Adrenal gland (tissue), 12 donors: Measurements from ENCODE around the gene CEPT1. TPM values are rescaled to one million over a fixed set of nuclear protein-coding genes. Genes with fewer than 3 reads are reported as not detected.

ENCODE experiments used
- DNase-seq, 7 donors: peaks; one replicate each; pipeline ENCODE4 v3.0.0-alpha.2; 2019 to 2020
- H3K27ac ChIP-seq, 5 donors: fragments of 200-600 bp; sonication (generic) in 4 of 5; 1 replicate in 3 of 5; 2 replicates in 2 of 5; pipeline versions ENCODE4 v1.5.1 to v1.8.0; 2016 to 2020; ENCODE audit warnings: mild to moderate bottlenecking in 1 of 5
- H3K27me3 ChIP-seq: fragments of 200-600 bp; 2 replicates; pipeline ENCODE4 v1.8.0; 2021
- H3K36me3 ChIP-seq, 2 donors: fragments of 200-600 bp; replicated peaks in 1 of 2; 1 replicate in 1 of 2; 2 replicates in 1 of 2; pipeline versions ENCODE4 v1.5.1 to v1.8.0; 2018 to 2022
- H3K4me1 ChIP-seq, 2 donors: fragments of 200-600 bp; replicated peaks in 1 of 2; 1 replicate in 1 of 2; 2 replicates in 1 of 2; pipeline versions ENCODE4 v1.5.1 to v1.8.0; 2018 to 2021
- H3K4me3 ChIP-seq, 4 donors: fragments of 200-600 bp; sonication (generic) in 3 of 4; one replicate each; pipeline ENCODE4 v1.5.1; 2016 to 2018
- H3K9me3 ChIP-seq, 3 donors: fragments of 200-600 bp; sonication (generic) in 1 of 3; replicated peaks in 1 of 3; 1 replicate in 2 of 3; 2 replicates in 1 of 3; pipeline versions ENCODE4 v1.5.1 to v1.8.0; 2016 to 2021
- POLR2A ChIP-seq, 2 donors: fragments of 450-650 bp; IDR thresholded peaks; one replicate each; pipeline ENCODE4 v1.6.1; 2017; ENCODE audit warnings: antibody characterized with exemption in 2 of 2, mild to moderate bottlenecking in 2 of 2, moderate library complexity in 1 of 2
- WGBS, 4 donors: extraction: QIAGEN DNeasy Blood & Tissue Kit in 2 of 4; methylation state at CpG; one replicate each; pipeline versions ENCODE4 v1.1.5 to v1.1.7; 2013 to 2017; 5-methylcytosine and 5-hydroxymethylcytosine counted together
- intact Hi-C, 2 donors: fragments of 100-400 bp; cut with DNase I; formaldehyde crosslinking; loops; one replicate each; pipeline versions ENCODE4 v1.14.1 to v1.15.0; 2022 to 2023
- polyA plus RNA-seq, 3 donors: library from polyadenylated mRNA; stranded (reverse); fragments of 200-250 nt in 2 of 3; fragments of 350-450 nt in 1 of 3; fragmentation: Illumina TruSeq in 1 of 3; extraction: RNeasy Lipid Tissue Mini Kit (QIAGEN cat#74804) in 1 of 3; gene quantifications; one replicate each; pipeline ENCODE4 v1.2.3, GENCODE V29; 2013 to 2014
- total RNA-seq, 9 donors: library from RNA; depleted of rRNA in 4 of 9; stranded (reverse); fragments of >200 nt in 4 of 9; fragments of 120-200 nt in 1 of 9; fragmentation: NEBNext Ultra II Directional in 1 of 9; extraction: Animal tissue kit (Norgen Biotek cat#: 25700) in 1 of 9; gene quantifications; one replicate each; pipeline versions ENCODE4 v1.1.0 to v1.2.4, GENCODE V29; 2013 to 2023
- TF ChIP-seq, protein P1 (sequence below), 6 experiments: fragments of 450-650 bp in 4 of 6; fragments of 200-600 bp in 2 of 6; sonication (generic) in 1 of 6; IDR thresholded peaks; 1 replicate in 5 of 6; 2 replicates in 1 of 6; pipeline versions ENCODE4 v1.5.1 to v1.8.0; 2016 to 2021; ENCODE audit warnings: antibody characterized with exemption in 6 of 6, mild to moderate bottlenecking in 2 of 6, moderate library complexity in 1 of 6
- donor health status: healthy with polysubstance abuse.
- donor health status: Bipolar disorder and iron deficiency.
- donor health status: DM: yes; HTN: yes; CAD: no.
- donor health status: DM: no; HTN: no; CAD: no.
- donor health status: DM: no; HTN: no; CAD: no.
- donor health status: DM: yes; HTN: yes; CAD: no.

Gene CEPT1
- total and polyA plus RNA-seq, 12 donors, result 17.0 to 55.8 (median 38.1) TPM

DNA sequence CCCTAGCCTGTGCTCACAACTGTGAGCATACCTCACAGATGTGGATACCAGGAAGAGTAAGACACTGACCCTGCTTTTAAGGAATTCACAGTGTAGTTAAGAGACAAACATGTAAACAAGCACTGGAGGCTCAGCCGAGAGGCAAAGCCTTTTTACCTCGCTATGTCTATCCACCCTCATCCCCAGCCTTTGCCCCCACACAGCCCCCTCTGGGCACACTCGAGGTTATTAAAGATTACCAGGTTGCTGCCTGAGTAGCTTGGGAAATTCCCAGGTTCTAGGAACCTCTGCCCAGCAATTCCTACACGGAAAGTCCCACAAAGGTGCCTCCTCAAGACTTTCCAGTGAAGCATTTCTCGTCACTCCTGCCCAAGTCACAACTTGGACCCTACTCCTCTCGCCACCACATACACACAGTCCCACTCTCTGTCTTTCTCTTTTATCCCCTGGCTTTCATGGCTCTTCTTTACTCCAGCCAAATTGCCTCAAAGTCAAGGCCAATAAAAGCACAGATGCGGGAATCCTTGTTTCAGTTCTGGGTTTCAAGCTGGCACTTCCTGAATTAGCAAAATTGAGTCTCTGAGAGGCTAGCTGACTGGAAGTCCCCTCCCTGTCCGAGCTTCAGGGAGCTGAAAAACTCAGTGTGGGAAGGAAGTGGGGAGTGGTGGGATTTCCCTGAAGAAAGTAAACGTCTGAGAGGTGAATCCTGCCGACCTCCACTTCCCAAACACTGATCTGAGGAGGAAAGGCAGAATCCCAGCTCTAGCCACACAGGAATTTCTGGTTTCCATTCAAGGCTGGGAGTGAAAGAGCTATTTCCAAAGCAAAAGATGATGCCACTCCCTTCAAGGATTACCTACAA lies 52.9 kb downstream of the CEPT1 start:
- Histone ChIP-seq H3K27ac (peak overlapping the region in 3 of 5 donors; percentile 40 to 68 (median 48)), H3K4me1 (peaks cover 21 to 38% of the 10 kb centered on the region in 2 donors), H3K9me3 (no peaks in the 10 kb centered on the region), H3K4me3 (peak overlapping the region in 1 of 4 donors; percentile 15), H3K27me3 (no peaks in the 10 kb centered on the region), H3K36me3 (peaks cover 0 to 15% of the 10 kb centered on the region in 2 donors)
- intact Hi-C loops, result no loop called here
- TF ChIP-seq, protein P1, sequence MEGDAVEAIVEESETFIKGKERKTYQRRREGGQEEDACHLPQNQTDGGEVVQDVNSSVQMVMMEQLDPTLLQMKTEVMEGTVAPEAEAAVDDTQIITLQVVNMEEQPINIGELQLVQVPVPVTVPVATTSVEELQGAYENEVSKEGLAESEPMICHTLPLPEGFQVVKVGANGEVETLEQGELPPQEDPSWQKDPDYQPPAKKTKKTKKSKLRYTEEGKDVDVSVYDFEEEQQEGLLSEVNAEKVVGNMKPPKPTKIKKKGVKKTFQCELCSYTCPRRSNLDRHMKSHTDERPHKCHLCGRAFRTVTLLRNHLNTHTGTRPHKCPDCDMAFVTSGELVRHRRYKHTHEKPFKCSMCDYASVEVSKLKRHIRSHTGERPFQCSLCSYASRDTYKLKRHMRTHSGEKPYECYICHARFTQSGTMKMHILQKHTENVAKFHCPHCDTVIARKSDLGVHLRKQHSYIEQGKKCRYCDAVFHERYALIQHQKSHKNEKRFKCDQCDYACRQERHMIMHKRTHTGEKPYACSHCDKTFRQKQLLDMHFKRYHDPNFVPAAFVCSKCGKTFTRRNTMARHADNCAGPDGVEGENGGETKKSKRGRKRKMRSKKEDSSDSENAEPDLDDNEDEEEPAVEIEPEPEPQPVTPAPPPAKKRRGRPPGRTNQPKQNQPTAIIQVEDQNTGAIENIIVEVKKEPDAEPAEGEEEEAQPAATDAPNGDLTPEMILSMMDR (IDR thresholded peaks at IDR 0.05), result no peak
- TF ChIP-seq POLR2A (IDR thresholded peaks at IDR 0.05), result no peak
- 46 to 52% (median 49%) methylated on average over 10 of the region's 10 CpGs for WGBS, 4 donors
- peak in 2 of 7 donors; percentile 42 to 51 for DNase-seq

GRCh38 chr1:111193712-111194480 lies 53.9 kb downstream of the CEPT1 start:
- peaks cover 21 to 38% of the 10 kb centered on the region in 2 donors for H3K4me1 ChIP-seq
- no peaks in the 10 kb centered on the region for H3K27me3 ChIP-seq
- peak overlapping the region in 3 of 5 donors; percentile 5 to 68 (median 48) for H3K27ac ChIP-seq
- no peak for DNase-seq
- intact Hi-C loops, result no loop called here
- TF ChIP-seq, protein P1 (IDR thresholded peaks at IDR 0.05), result no peak
- TF ChIP-seq POLR2A (IDR thresholded peaks at IDR 0.05), result no peak
- H3K9me3 ChIP-seq, result no peaks in the 10 kb centered on the region
- peaks cover 0 to 7% of the 10 kb centered on the region in 2 donors for H3K36me3 ChIP-seq
- 92 to 99% (median 97%) methylated on average over 3 of the region's 3 CpGs for WGBS, 4 donors
- H3K4me3 ChIP-seq, result no peak overlapping the region

GRCh38 chr1:111195002-111195684 lies 55.1 kb downstream of the CEPT1 start:
- intact Hi-C loops, result no loop called here
- Histone ChIP-seq H3K9me3 (no peaks in the 10 kb centered on the region), H3K27me3 (no peaks in the 10 kb centered on the region), H3K27ac (no peak overlapping the region), H3K4me3 (no peak overlapping the region), H3K36me3 (no peaks in the 10 kb centered on the region), H3K4me1 (peaks cover 30 to 50% of the 10 kb centered on the region in 2 donors)
- WGBS, 4 donors, result 78 to 87% (median 85%) methylated on average over 4 of the region's 4 CpGs
- no peak for DNase-seq
- TF ChIP-seq POLR2A (IDR thresholded peaks at IDR 0.05), result no peak
- TF ChIP-seq, protein P1 (IDR thresholded peaks at IDR 0.05), result no peak

GRCh38 chr1:111196213-111196612 lies 56.2 kb downstream of the CEPT1 start:
- WGBS, 4 donors, result 82 to 93% (median 92%) methylated on average over 2 of the region's 2 CpGs
- Histone ChIP-seq H3K36me3 (no peaks in the 10 kb centered on the region), H3K4me1 (peaks cover 35 to 53% of the 10 kb centered on the region in 2 donors), H3K27me3 (no peaks in the 10 kb centered on the region), H3K4me3 (no peak overlapping the region), H3K9me3 (no peaks in the 10 kb centered on the region), H3K27ac (no peak overlapping the region)
- DNase-seq, result no peak
- TF ChIP-seq POLR2A (IDR thresholded peaks at IDR 0.05), result no peak
- TF ChIP-seq, protein P1 (IDR thresholded peaks at IDR 0.05), result no peak
- intact Hi-C loops, result no loop called here
